Measurements from ENCODE around the gene ZNF138. TPM values are rescaled to one million over a fixed set of nuclear protein-coding genes. Genes with fewer than 3 reads are reported as not detected.

Gene ZNF138
- total RNA-seq, 3 donors from 2014 or later: 7.4 to 8.6 (median 8.5) TPM

DNA sequence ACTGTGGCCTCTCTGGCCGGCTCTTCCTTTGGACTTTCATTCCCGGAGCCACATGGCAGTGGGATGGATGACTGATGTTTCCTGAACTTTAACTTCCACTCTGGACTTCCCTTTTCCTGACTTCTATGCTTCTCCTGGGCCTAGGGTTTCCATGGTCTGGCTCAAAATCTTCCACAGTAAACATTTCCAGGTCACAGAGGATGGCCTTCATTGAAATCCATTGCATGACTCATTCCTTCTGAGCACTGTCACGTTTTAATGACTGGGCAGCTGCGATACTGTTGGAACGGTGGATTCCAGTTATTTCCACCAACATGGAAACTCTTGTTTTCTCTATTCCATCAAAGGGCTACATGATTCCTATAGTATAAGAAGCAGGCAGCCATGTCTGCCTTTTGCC, 84.5 kb downstream of the ZNF138 start:
- DNase-seq (no peak), ATAC-seq (no peak)
- no peak for TF ChIP-seq CTCF (IDR thresholded peaks at IDR 0.05)
- H3K9me3 ChIP-seq: no peaks in the 10 kb centered on the region
- no peak overlapping the region for H3K4me3 ChIP-seq
- intact Hi-C loops (cut with DNase I, micrococcal nuclease): no loop called here
- H3K4me1 ChIP-seq (ENCODE audit: low read depth): no peaks in the 10 kb centered on the region
- no peaks in the 10 kb centered on the region for H3K36me3 ChIP-seq (ENCODE audit: low read depth)

DNA sequence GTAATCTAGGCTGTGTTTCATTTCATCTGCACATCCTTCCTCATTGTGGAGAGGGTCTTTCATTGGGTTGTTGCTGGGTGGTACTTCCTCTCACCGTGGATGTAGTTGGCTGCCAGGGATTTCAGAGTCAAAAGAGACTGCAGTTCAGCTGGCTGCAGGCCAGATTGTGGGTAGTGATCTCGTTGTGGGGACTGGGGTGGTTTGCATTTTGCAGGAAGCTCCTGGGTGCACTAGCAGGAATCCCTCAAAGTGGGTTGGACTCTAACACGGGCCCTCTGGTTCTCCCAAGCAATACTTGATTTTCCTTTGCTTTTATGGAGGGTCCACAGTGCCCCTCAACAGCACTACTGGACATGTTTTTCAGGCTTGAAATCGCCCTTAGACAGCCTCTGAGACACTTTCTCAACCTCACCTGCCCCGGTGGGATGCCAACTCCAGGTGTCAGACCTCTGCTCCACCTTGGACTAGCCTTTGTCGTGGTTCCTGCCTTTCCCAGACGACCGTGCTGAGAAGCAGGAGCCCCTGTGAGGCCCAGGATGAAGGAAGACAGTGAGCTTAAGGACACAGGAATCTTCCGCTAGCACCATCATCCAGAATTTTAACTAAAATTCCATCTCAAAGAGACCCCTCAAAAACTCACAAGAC, 85.0 kb downstream of the ZNF138 start:
- no peak for DNase-seq
- intact Hi-C loops (cut with DNase I, micrococcal nuclease): no loop called here
- Histone ChIP-seq H3K4me1 (ENCODE audit: low read depth) (no peaks in the 10 kb centered on the region), H3K9me3 (no peaks in the 10 kb centered on the region), H3K36me3 (ENCODE audit: low read depth) (no peaks in the 10 kb centered on the region), H3K4me3 (no peak overlapping the region)
- ATAC-seq: no peak
- TF ChIP-seq CTCF (IDR thresholded peaks at IDR 0.05): no peak

DNA sequence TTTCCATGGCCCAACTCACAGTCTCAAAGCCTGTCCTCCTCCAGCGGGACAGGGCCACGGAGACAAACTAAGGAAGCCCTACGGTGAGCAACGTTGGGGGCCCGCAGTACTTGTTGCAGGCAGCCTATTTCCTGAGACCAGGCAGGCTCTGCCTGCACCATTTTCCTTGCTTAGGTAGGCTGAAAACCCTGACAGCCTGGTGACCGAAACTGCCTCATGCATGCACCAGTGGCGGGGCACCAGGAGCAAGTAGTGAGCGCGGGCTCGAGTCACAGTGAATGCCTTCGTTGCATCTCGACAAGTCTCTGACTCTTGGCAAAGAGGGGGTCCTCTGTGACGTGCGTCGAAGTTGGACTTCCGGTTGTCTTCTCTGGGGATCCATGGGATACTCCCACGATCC, 85.6 kb downstream of the ZNF138 start:
- no peak for ATAC-seq
- Histone ChIP-seq H3K9me3 (no peaks in the 10 kb centered on the region), H3K4me1 (ENCODE audit: low read depth) (no peaks in the 10 kb centered on the region), H3K4me3 (no peak overlapping the region), H3K36me3 (ENCODE audit: low read depth) (no peaks in the 10 kb centered on the region)
- DNase-seq: no peak
- no peak for TF ChIP-seq CTCF (IDR thresholded peaks at IDR 0.05)
- intact Hi-C loops (cut with DNase I, micrococcal nuclease): no loop called here

GRCh38 chr7:64880322-64881297, 86.4 kb downstream of the ZNF138 start:
- intact Hi-C loops (cut with DNase I, micrococcal nuclease): no loop called here
- H3K4me3 ChIP-seq: no peak overlapping the region
- no peaks in the 10 kb centered on the region for H3K4me1 ChIP-seq (ENCODE audit: low read depth)
- no peaks in the 10 kb centered on the region for H3K36me3 ChIP-seq (ENCODE audit: low read depth)
- no peaks in the 10 kb centered on the region for H3K9me3 ChIP-seq
- DNase-seq (no peak), ATAC-seq (no peak)
- no peak for TF ChIP-seq CTCF (IDR thresholded peaks at IDR 0.05)

GRCh38 chr7:64881461-64882287, 87.4 kb downstream of the ZNF138 start:
- Histone ChIP-seq H3K4me3 (no peak overlapping the region), H3K4me1 (ENCODE audit: low read depth) (no peaks in the 10 kb centered on the region), H3K36me3 (ENCODE audit: low read depth) (no peaks in the 10 kb centered on the region), H3K9me3 (no peaks in the 10 kb centered on the region)
- TF ChIP-seq CTCF (IDR thresholded peaks at IDR 0.05): no peak
- DNase-seq (no peak), ATAC-seq (no peak)
- intact Hi-C loops (cut with DNase I, micrococcal nuclease): no loop called here

Measured in mucosa of descending colon (tissue), 3 donors.